ENCODE measurements around the gene ABCA1.

ABCA1 gene

GRCh38 chr9:104747565-104748358 is 180.2 kb downstream of the ABCA1 start, which contains the start of gene NIPSNAP3A:
NIPSNAP3A (plus strand) TSS chr9:104747683; CDS start chr9:104747793, 110 bp downstream.
- peak; percentile 78 to 96 (median 90) for DNase-seq
- intact Hi-C loops (cut with DNase I): no loop called here

- no peak for DNase-seq
- intact Hi-C loops (cut with DNase I): no loop called here
Observed at GRCh38 chr9:104747245-104747564, 180.8 kb downstream of the ABCA1 start.

GRCh38 chr9:104746798-104747197 is 181.2 kb downstream of the ABCA1 start:
- DNase-seq: no peak
- intact Hi-C loops (cut with DNase I): no loop called here

- intact Hi-C loops (cut with DNase I): no loop called here
- no peak for DNase-seq
Observed at GRCh38 chr9:104746285-104746684, 181.7 kb downstream of the ABCA1 start.

- no peak for DNase-seq
- intact Hi-C loops (cut with DNase I): no loop called here
Observed at GRCh38 chr9:104745852-104746251, 182.1 kb downstream of the ABCA1 start.

- intact Hi-C loops (cut with DNase I): no loop called here
- peak in 17 of 42 donors; percentile 10 to 70 (median 36) for DNase-seq
Observed at GRCh38 chr9:104743376-104743985, 184.5 kb downstream of the ABCA1 start.

- no peak for DNase-seq
- intact Hi-C loops (cut with DNase I): no loop called here
Observed at GRCh38 chr9:104740621-104741020, 187.3 kb downstream of the ABCA1 start.

GRCh38 chr9:104738452-104738851 is 189.5 kb downstream of the ABCA1 start:
- DNase-seq: no peak
- intact Hi-C loops (cut with DNase I): no loop called here

Data from head of caudate nucleus (tissue), 42 donors.